Type B pancreatic cell (in vitro differentiated cells): ENCODE results near the gene KRT3. TPM values are rescaled to one million over a fixed set of nuclear protein-coding genes. Genes with fewer than 3 reads are reported as not detected.

Experiments used
- DNase-seq: peaks from one replicate; pipeline ENCODE4 v3.0.0; 2021; ENCODE audit warnings: mixed read lengths; ENCODE audit not compliant: unreplicated experiment; ENCODE audit errors: extremely low spot score
- H3K27ac Mint-ChIP-seq: 2 replicates; pipeline ENCODE4 v1.8.0; 2021; ENCODE audit warnings: mild to moderate bottlenecking, mixed read lengths
- H3K27me3 Mint-ChIP-seq: 2 replicates; pipeline ENCODE4 v1.8.0; 2021; ENCODE audit warnings: mixed read lengths
- H3K36me3 Mint-ChIP-seq: 2 replicates; pipeline ENCODE4 v1.8.0; 2021; ENCODE audit warnings: mixed read lengths
- H3K4me1 Mint-ChIP-seq: one replicate; pipeline ENCODE4 v1.8.0; 2021; ENCODE audit warnings: mixed read lengths; ENCODE audit not compliant: unreplicated experiment
- H3K4me3 Mint-ChIP-seq: 2 replicates; pipeline ENCODE4 v1.8.0; 2021; ENCODE audit warnings: mild to moderate bottlenecking, mixed read lengths
- H3K9me3 Mint-ChIP-seq: 2 replicates; pipeline ENCODE4 v1.8.0; 2021; ENCODE audit warnings: mixed read lengths
- total RNA-seq: library from RNA; stranded (reverse); gene quantifications from 2 replicates; pipeline ENCODE4 v1.2.1, GENCODE V29; 2021; ENCODE audit warnings: low replicate concordance
- TF ChIP-seq, protein P1 (sequence below): fragments of 200-600 bp; sonication (generic); conservative IDR thresholded peaks from 2 replicates; pipeline ENCODE4 v1.5.0; 2021; ENCODE audit warnings: antibody characterized with exemption, mild to moderate bottlenecking

Gene KRT3
- total RNA-seq, 1 donor from 2014 or later: 0.68 TPM

DNA sequence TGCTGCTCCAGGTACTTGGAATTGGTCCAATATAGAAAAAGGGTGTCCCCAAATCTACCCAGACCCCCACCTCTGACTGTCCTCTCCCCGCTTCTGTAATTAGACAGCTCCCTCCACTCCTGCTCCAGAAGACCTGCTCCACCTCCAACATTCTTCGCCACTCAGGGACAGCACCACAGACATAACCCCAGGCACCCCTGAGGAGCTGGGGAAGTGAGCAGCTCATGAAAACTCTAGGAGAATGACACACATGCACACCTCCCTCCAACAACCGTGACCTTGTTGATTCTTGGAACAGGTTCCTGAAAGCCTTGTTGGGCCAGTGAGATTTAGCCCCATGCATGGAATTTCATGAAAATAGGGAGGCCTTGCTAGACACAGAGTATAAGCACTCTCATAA is 9.8 kb upstream of the KRT3 start:
- H3K9me3 Mint-ChIP-seq: no peaks in the 10 kb centered on the region
- no peak for DNase-seq
- H3K27ac Mint-ChIP-seq: peak overlapping the region; percentile 95
- H3K36me3 Mint-ChIP-seq: peaks cover 4% of the 10 kb centered on the region
- TF ChIP-seq, protein P1, sequence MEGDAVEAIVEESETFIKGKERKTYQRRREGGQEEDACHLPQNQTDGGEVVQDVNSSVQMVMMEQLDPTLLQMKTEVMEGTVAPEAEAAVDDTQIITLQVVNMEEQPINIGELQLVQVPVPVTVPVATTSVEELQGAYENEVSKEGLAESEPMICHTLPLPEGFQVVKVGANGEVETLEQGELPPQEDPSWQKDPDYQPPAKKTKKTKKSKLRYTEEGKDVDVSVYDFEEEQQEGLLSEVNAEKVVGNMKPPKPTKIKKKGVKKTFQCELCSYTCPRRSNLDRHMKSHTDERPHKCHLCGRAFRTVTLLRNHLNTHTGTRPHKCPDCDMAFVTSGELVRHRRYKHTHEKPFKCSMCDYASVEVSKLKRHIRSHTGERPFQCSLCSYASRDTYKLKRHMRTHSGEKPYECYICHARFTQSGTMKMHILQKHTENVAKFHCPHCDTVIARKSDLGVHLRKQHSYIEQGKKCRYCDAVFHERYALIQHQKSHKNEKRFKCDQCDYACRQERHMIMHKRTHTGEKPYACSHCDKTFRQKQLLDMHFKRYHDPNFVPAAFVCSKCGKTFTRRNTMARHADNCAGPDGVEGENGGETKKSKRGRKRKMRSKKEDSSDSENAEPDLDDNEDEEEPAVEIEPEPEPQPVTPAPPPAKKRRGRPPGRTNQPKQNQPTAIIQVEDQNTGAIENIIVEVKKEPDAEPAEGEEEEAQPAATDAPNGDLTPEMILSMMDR: no peak
- H3K4me3 Mint-ChIP-seq: peak overlapping the region; percentile 31
- H3K4me1 Mint-ChIP-seq: no peaks in the 10 kb centered on the region
- peaks cover 53% of the 10 kb centered on the region for H3K27me3 Mint-ChIP-seq

DNA sequence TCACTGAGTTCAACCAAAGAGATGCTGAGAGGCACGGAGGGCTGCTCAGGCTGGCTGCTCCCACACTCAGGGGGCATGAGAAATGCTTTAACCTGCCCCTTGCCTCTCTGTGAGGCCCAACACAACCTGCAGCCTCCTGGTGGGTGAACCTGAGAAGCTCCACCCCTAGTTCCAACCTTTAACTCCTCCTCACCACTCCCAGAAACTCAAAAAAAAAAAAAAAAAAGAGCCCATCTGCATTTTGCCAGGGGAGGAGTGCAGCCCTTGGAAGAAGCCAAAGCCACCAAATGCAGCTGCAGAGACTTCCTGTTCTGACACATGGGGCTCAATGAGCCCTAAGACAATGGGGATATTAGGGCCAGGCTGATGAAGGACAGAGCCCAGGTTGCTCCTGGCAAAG is 9.1 kb upstream of the KRT3 start:
- no peaks in the 10 kb centered on the region for H3K4me1 Mint-ChIP-seq
- peaks cover 4% of the 10 kb centered on the region for H3K36me3 Mint-ChIP-seq
- peak overlapping the region; percentile 31 for H3K4me3 Mint-ChIP-seq
- TF ChIP-seq, protein P1: no peak
- peak overlapping the region; percentile 95 for H3K27ac Mint-ChIP-seq
- peaks cover 53% of the 10 kb centered on the region for H3K27me3 Mint-ChIP-seq
- DNase-seq: no peak
- H3K9me3 Mint-ChIP-seq: no peaks in the 10 kb centered on the region

DNA sequence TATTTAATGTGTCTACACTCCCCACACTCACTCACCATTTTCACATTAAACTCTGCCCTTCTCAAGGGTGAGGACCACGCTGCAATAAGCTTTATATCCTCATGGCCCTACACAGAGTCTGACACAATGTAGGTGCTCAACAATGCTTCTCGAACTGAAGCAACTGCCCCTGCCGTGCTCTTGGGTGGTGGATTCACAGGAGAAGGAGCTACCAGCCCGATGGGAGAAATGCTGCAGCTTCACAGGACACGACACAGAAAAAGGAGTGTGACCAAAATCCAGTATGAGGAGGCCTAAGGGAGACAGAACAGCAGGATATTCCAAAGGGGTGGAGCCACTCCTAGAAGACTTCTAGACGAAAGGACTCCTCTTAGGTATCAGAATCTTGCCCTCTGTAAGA is 6.5 kb upstream of the KRT3 start:
- Mint-ChIP-seq H3K9me3 (no peaks in the 10 kb centered on the region), H3K4me1 (no peaks in the 10 kb centered on the region), H3K27me3 (peaks cover 37% of the 10 kb centered on the region), H3K36me3 (no peaks in the 10 kb centered on the region), H3K4me3 (no peak overlapping the region), H3K27ac (peak overlapping the region; percentile 35)
- no peak for DNase-seq
- TF ChIP-seq, protein P1: no peak

DNA sequence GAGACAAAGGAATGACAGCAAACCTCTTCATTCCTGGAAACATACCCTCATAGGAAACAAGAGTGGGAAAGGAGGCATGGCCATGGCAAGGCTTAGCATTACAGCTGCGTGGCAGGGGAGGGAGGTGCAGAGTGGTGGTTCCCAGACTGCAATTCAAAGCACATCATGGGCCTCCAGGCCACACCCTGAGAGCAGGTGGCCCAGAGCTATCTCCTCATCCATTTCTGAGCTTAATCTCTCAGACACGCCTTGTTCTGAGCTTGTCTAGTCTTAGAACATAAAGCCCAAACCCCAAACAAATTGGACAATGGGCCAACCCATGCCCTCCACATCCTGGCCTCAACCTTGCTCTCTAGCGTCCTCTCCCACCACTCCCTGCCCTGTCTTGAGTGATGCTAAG is 5.9 kb upstream of the KRT3 start:
- Mint-ChIP-seq H3K36me3 (no peaks in the 10 kb centered on the region), H3K27me3 (peaks cover 31% of the 10 kb centered on the region), H3K9me3 (no peaks in the 10 kb centered on the region), H3K4me3 (no peak overlapping the region), H3K27ac (no peak overlapping the region), H3K4me1 (no peaks in the 10 kb centered on the region)
- TF ChIP-seq, protein P1: no peak
- DNase-seq: no peak

DNA sequence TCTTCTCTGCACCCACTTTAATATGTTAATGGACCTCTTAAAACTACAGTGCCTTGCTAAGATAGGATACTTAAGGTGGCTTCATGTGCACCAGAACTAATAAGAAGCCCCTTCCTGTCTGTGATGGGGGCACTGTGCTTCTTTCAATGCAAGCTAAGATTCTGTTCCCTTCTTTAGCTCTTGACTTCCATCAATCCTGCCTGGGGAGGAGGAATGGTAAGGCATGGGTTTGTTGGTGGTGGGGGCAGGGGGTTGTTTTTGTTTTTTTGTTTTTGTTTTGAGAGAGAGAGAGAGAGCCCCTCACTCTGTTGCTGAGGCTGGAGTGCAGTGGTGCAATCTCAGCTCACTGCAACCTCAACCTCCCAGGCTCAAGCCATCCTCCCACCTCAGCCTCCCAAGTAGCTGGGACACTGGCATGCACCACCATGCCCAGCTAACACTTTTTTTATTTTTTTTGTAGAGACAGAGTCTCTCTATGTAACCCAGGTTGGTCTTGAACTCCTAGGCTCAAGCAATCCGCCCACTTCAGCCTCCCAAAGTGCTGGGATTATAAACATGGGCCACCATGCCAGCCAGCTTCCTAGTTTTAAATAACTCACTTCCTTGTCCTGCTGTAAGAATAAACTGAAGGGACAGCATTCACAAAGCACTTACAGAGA is 4.5 kb upstream of the KRT3 start:
- no peaks in the 10 kb centered on the region for H3K4me1 Mint-ChIP-seq
- peak overlapping the region; percentile 27 for H3K27ac Mint-ChIP-seq
- H3K9me3 Mint-ChIP-seq: no peaks in the 10 kb centered on the region
- TF ChIP-seq, protein P1: no peak
- DNase-seq: no peak
- no peaks in the 10 kb centered on the region for H3K36me3 Mint-ChIP-seq
- peaks cover 18% of the 10 kb centered on the region for H3K27me3 Mint-ChIP-seq
- H3K4me3 Mint-ChIP-seq: no peak overlapping the region
